H1 (cell line): ENCODE data around the gene UBE3C. TPM values are rescaled to one million over a fixed set of nuclear protein-coding genes. Genes with fewer than 3 reads are reported as not detected.

Experiments
- CTCF ChIA-PET: fragments of 300-600 bp; sonication (Branson Sonifier 250); formaldehyde crosslinking; loops from one replicate; lab custom pipeline; 2021; ENCODE audit not compliant: partially characterized antibody; lab: Charles Lee
- POLR2A ChIA-PET: fragments of 300-600 bp; sonication (Branson Sonifier 250); formaldehyde crosslinking; loops from one replicate; lab custom pipeline; 2021; ENCODE audit warnings: inconsistent platforms; ENCODE audit not compliant: partially characterized antibody; lab: Charles Lee
- DNase-seq, 2 experiments: peaks; one replicate each; pipeline versions ENCODE4 v3.0.0 to v3.0.0-alpha.2; 2010 to 2022; ENCODE audit warnings: low spot score in 2 of 2, low read depth in 1 of 2, mixed read lengths in 1 of 2
- FAIRE-seq: peaks from 2 replicates; lab custom pipeline; 2011; peaks lifted over from hg19 to GRCh38; lab: Jason Lieb, UNC
- H2AFZ ChIP-seq: 2 replicates; pipeline ENCODE4 v1.8.1; 2012; ENCODE audit warnings: low read length, inconsistent platforms
- H2AK5ac ChIP-seq: 2 replicates; pipeline ENCODE4 v1.6.1; 2013; ENCODE audit warnings: low read depth, low read length
- H2BK120ac ChIP-seq: replicated peaks from 2 replicates; pipeline ENCODE3; 2013; ENCODE audit warnings: low read depth, low read length, inconsistent platforms
- H2BK12ac ChIP-seq: 2 replicates; pipeline ENCODE4 v1.6.1; 2013; ENCODE audit warnings: low read depth, low read length
- H2BK15ac ChIP-seq: 2 replicates; pipeline ENCODE4 v1.6.1; 2013; ENCODE audit warnings: low read length
- H2BK20ac ChIP-seq: 2 replicates; pipeline ENCODE4 v1.6.1; 2013; ENCODE audit warnings: low read length
- H2BK5ac ChIP-seq: 2 replicates; pipeline ENCODE4 v1.6.1; 2013; ENCODE audit warnings: low read depth, low read length
- H3K14ac ChIP-seq: 2 replicates; pipeline ENCODE4 v1.6.1; 2013; ENCODE audit warnings: inconsistent platforms; ENCODE audit not compliant: insufficient read length
- H3K18ac ChIP-seq: 2 replicates; pipeline ENCODE4 v1.6.1; 2013; ENCODE audit warnings: low read length; ENCODE audit errors: extremely low read depth
- H3K23ac ChIP-seq: 2 replicates; pipeline ENCODE4 v1.6.1; 2013; ENCODE audit warnings: inconsistent platforms; ENCODE audit not compliant: insufficient read length
- H3K23me2 ChIP-seq: 2 replicates; pipeline ENCODE4 v1.6.1; 2013; ENCODE audit warnings: low read depth, low read length
- H3K27ac ChIP-seq: 2 replicates; pipeline ENCODE4 v1.6.1; 2011; ENCODE audit warnings: low read depth, low read length, inconsistent platforms
- H3K27me3 ChIP-seq, 4 experiments: replicated peaks in 1 of 4; 1 replicate in 1 of 4; 2 replicates in 3 of 4; pipeline versions ENCODE4 v1.6.1 to v1.8.1; 2011 to 2013; ENCODE audit warnings: low read length in 3 of 4, mild to moderate bottlenecking in 3 of 4, inconsistent platforms in 2 of 4, mixed read lengths in 2 of 4, moderate library complexity in 1 of 4; ENCODE audit not compliant: control insufficient read depth in 3 of 4, insufficient read depth in 3 of 4; ENCODE audit errors: extremely low read depth in 1 of 4
- H3K36me3 ChIP-seq, 4 experiments: 2 replicates each; pipeline versions ENCODE4 v1.6.1 to v1.8.1; 2011 to 2013; ENCODE audit warnings: mild to moderate bottlenecking in 4 of 4, low read length in 3 of 4, moderate library complexity in 2 of 4, control low read depth in 1 of 4, inconsistent platforms in 1 of 4; ENCODE audit not compliant: insufficient read depth in 4 of 4, control insufficient read depth in 2 of 4
- H3K4ac ChIP-seq: replicated peaks from 2 replicates; pipeline ENCODE3; 2013; ENCODE audit warnings: low read length, low read depth, mixed read lengths, inconsistent platforms; ENCODE audit not compliant: insufficient read length
- H3K4me1 ChIP-seq, 4 experiments: replicated peaks in 1 of 4; 1 replicate in 1 of 4; 2 replicates in 3 of 4; pipeline versions ENCODE4 v1.6.1 to v1.8.1; 2011 to 2013; ENCODE audit warnings: low read length in 3 of 4, inconsistent platforms in 2 of 4, mixed read lengths in 1 of 4; ENCODE audit not compliant: insufficient read depth in 4 of 4, control insufficient read depth in 3 of 4
- H3K4me2 ChIP-seq, 2 experiments: 2 replicates each; pipeline versions ENCODE4 v1.6.1 to v1.8.1; 2011 to 2013; ENCODE audit warnings: low read depth in 2 of 2, low read length in 2 of 2, control low read depth in 1 of 2, inconsistent platforms in 1 of 2, mild to moderate bottlenecking in 1 of 2; ENCODE audit not compliant: insufficient read depth in 1 of 2
- H3K4me3 ChIP-seq, 4 experiments: fragments of 200-600, 300-600 bp in 1 of 4; sonication (generic), shearing (Covaris generic), sonication (Bioruptor Twin) in 1 of 4; 2 replicates each; pipeline versions ENCODE4 v1.5.1 to v1.8.1; 2011 to 2016; ENCODE audit warnings: low read length in 4 of 4, low read depth in 3 of 4, control low read depth in 2 of 4, inconsistent platforms in 2 of 4, mild to moderate bottlenecking in 2 of 4, mixed read lengths in 1 of 4, moderate library complexity in 1 of 4; ENCODE audit not compliant: insufficient read depth in 2 of 4; ENCODE audit errors: extremely low read depth in 1 of 4
- H3K56ac ChIP-seq: replicated peaks from 2 replicates; pipeline ENCODE3; 2013; ENCODE audit warnings: low read depth, mild to moderate bottlenecking, mixed read lengths, low read length, inconsistent platforms; ENCODE audit not compliant: insufficient read length
- H3K79me1 ChIP-seq: 2 replicates; pipeline ENCODE4 v1.6.1; 2013; ENCODE audit warnings: low read depth, low read length, control low read depth
- H3K79me2 ChIP-seq, 2 experiments: 2 replicates each; pipeline versions ENCODE4 v1.6.1 to v1.8.1; 2012 to 2013; ENCODE audit warnings: low read length in 2 of 2, mild to moderate bottlenecking in 2 of 2, inconsistent platforms in 1 of 2; ENCODE audit not compliant: insufficient read depth in 2 of 2, control insufficient read depth in 1 of 2
- H3K9ac ChIP-seq, 4 experiments: replicated peaks in 1 of 4; 1 replicate in 1 of 4; 2 replicates in 3 of 4; pipeline versions ENCODE4 v1.6.1 to v1.8.1; 2011 to 2013; ENCODE audit warnings: low read depth in 3 of 4, low read length in 3 of 4, control low read depth in 2 of 4, mild to moderate bottlenecking in 2 of 4, moderate library complexity in 2 of 4, inconsistent platforms in 1 of 4; ENCODE audit errors: extremely low read depth in 1 of 4
- H3K9me3 ChIP-seq, 2 experiments: 2 replicates each; pipeline versions ENCODE4 v1.6.1 to v1.8.1; 2012 to 2013; ENCODE audit warnings: mild to moderate bottlenecking in 2 of 2, moderate library complexity in 2 of 2, control low read depth in 1 of 2, inconsistent platforms in 1 of 2, low read depth in 1 of 2, low read length in 1 of 2, mixed read lengths in 1 of 2; ENCODE audit not compliant: insufficient read depth in 2 of 2
- H4K20me1 ChIP-seq, 2 experiments: replicated peaks in 1 of 2; 2 replicates each; pipeline versions ENCODE3 to v1.8.1; 2011 to 2013; ENCODE audit warnings: inconsistent platforms in 2 of 2, low read length in 2 of 2, mild to moderate bottlenecking in 1 of 2; ENCODE audit not compliant: insufficient read depth in 2 of 2, control insufficient read depth in 1 of 2
- H4K5ac ChIP-seq: 2 replicates; pipeline ENCODE4 v1.6.1; 2013; ENCODE audit warnings: low read length, low read depth, mixed read lengths, inconsistent platforms; ENCODE audit not compliant: insufficient read length
- H4K8ac ChIP-seq: 2 replicates; pipeline ENCODE4 v1.8.0; 2013; ENCODE audit warnings: mild to moderate bottlenecking, moderate library complexity, low read length, inconsistent platforms; ENCODE audit not compliant: insufficient read depth; ENCODE audit errors: extremely low read depth
- H4K91ac ChIP-seq: replicated peaks from 2 replicates; pipeline ENCODE3; 2013; ENCODE audit warnings: low read length, mixed read lengths, inconsistent platforms; ENCODE audit not compliant: insufficient read length
- BCL11A ChIP-seq, 2 experiments: IDR thresholded peaks; one replicate each; pipeline ENCODE4 v1.6.1; 2011; ENCODE audit warnings: low read depth in 2 of 2, low read length in 2 of 2, mild to moderate bottlenecking in 2 of 2
- CBX8 ChIP-seq: fragments of 300-800, 300-1000 bp; sonication (generic); IDR thresholded peaks from 2 replicates; pipeline ENCODE4 v1.7.1; 2016; ENCODE audit warnings: low read depth, low read length, borderline replicate concordance
- CHD1 ChIP-seq: IDR thresholded peaks from 2 replicates; pipeline ENCODE4 v1.6.1; 2012; ENCODE audit warnings: low read depth, low read length, improper control_type of control experiment
- EGR1 ChIP-seq: IDR thresholded peaks from 2 replicates; pipeline ENCODE4 v1.6.1; 2011; ENCODE audit warnings: low read depth, low read length, borderline replicate concordance
- GTF2F1 ChIP-seq: IDR thresholded peaks from 2 replicates; pipeline ENCODE4 v1.6.1; 2012; ENCODE audit warnings: low read depth, low read length, improper control_type of control experiment, borderline replicate concordance
- HDAC6 ChIP-seq: IDR thresholded peaks from one replicate; pipeline ENCODE4 v1.7.1; 2012; ENCODE audit warnings: low read depth, mild to moderate bottlenecking, inconsistent platforms, low read length, moderate library complexity
- JUND ChIP-seq: IDR thresholded peaks from 2 replicates; pipeline ENCODE4 v1.6.1; 2011; ENCODE audit warnings: mild to moderate bottlenecking, improper control_type of control experiment, low read length
- KDM5A ChIP-seq: fragments of 200-600 bp; IDR thresholded peaks from 2 replicates; pipeline ENCODE4 v1.7.1; 2012; ENCODE audit warnings: mild to moderate bottlenecking, low read length, inconsistent platforms, mixed read lengths
- MAFK ChIP-seq: IDR thresholded peaks from 2 replicates; pipeline ENCODE4 v1.6.1; 2012; ENCODE audit warnings: low read depth, mild to moderate bottlenecking, improper control_type of control experiment, low read length
- POLR2AphosphoS5 ChIP-seq: IDR thresholded peaks from 2 replicates; pipeline ENCODE4 v1.6.1; 2011; ENCODE audit warnings: low read depth, low read length
- RNF2 ChIP-seq: fragments of 200-900, 300-1000 bp; sonication (generic); IDR thresholded peaks from 2 replicates; pipeline ENCODE4 v1.7.1; 2016; ENCODE audit warnings: borderline replicate concordance, low read depth, mild to moderate bottlenecking, antibody characterized with exemption, low read length; ENCODE audit not compliant: poor library complexity, severe bottlenecking; ENCODE audit errors: missing control alignments
- SIRT6 ChIP-seq: IDR thresholded peaks from one replicate; pipeline ENCODE4 v1.7.1; 2012; ENCODE audit warnings: low read length, inconsistent platforms
- SP4 ChIP-seq: IDR thresholded peaks from 2 replicates; pipeline ENCODE4 v1.6.1; 2012; ENCODE audit warnings: low read length, inconsistent platforms
- TAF1 ChIP-seq: IDR thresholded peaks from 2 replicates; pipeline ENCODE4 v1.6.1; 2011; ENCODE audit warnings: mild to moderate bottlenecking, low read depth, low read length
- YY1 ChIP-seq: IDR thresholded peaks from 2 replicates; pipeline ENCODE4 v1.6.1; 2011; ENCODE audit warnings: low read depth, mild to moderate bottlenecking, low read length
- WGBS, 2 experiments: shearing (Covaris generic) in 1 of 2; methylation state at CpG; one replicate each; pipeline versions ENCODE4 v1.1.6 to v1.1.7; 2013 to 2015; ENCODE audit warnings: low lambda C conversion rate in 2 of 2, mixed read lengths in 2 of 2, inconsistent platforms in 1 of 2, low coverage in 1 of 2, missing lambda C conversion rate in 1 of 2; ENCODE audit not compliant: insufficient replicate concordance in 2 of 2, insufficient coverage in 1 of 2, insufficient read length in 1 of 2; ENCODE audit errors: extremely low coverage in 1 of 2, missing lambda C conversion rate in 1 of 2; 5-methylcytosine and 5-hydroxymethylcytosine counted together
- polyA plus RNA-seq, 7 experiments: library from polyadenylated mRNA; depleted of rRNA in 3 of 7; stranded (reverse) in 5 of 7; unstranded in 2 of 7; fragments of >200 nt in 5 of 7; fragments of 200-250 nt in 2 of 7; gene quantifications; 1 replicate in 5 of 7; 2 replicates in 1 of 7; 4 replicates in 1 of 7; pipeline versions ENCODE4 v1.2.1 to v1.2.3, GENCODE V29; 2011 to 2013; ENCODE audit warnings: missing spikeins in 2 of 7, mixed read lengths in 2 of 7
- total RNA-seq: library from RNA; stranded (reverse); fragmentation: NEBNext Ultra II Directional; extraction: Animal tissue kit (Norgen Biotek cat#: 25700); gene quantifications from 2 replicates; pipeline ENCODE4 v1.2.1, GENCODE V29; 2021

Gene UBE3C
- total and polyA plus RNA-seq, 2 of the 8 experiments (the other 6 are each of a cell fraction or from before 2014, with no cell fraction given): 32.0 to 54.1 TPM

DNA sequence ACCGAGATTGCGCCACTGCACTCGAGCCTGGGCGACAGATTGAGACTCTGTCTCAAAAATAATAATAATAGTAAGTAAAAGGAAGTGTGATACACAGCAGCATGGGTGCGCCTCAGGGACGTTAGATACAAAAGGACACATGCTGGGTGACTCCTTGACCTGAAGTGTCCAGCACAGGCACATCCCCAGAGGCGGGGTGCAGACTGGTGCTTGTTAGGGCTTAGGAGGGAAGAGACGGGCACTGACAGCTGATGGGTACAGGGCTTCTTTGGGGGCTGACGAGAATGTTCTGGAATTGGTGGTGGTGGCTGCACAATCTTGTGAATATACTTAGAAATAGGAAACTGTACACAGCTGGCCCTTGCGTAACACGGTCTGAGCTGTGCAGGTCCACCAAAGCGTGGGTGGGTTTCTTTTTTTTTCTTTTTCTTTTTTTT is 136.3 kb downstream of the UBE3C start:
- H2BK5ac ChIP-seq: no peak overlapping the region
- 87% methylated on average over 11 of the region's 12 CpGs; no CpG with 5 or more reads in 1 of the 2 experiments for WGBS, 2 experiments
- H4K91ac ChIP-seq: no peak overlapping the region
- ChIA-PET POLR2A (interaction anchor here (0.8 kb wide), 1 partner anchor 9 kb away, joined by 3 read pairs; no protein-coding TSS in a partner anchor), CTCF (interaction anchor here (0.6 to 7.2 kb wide), 16 partner anchors 9 to 325 kb away, joined by 3 to 72 read pairs (median 6); partner anchors contain the start of genes DNAJB6 and NOM1)
- no peak overlapping the region for H3K23ac ChIP-seq
- H3K27me3 ChIP-seq: no peaks in the 10 kb centered on the region
- H3K23me2 ChIP-seq: no peaks in the 10 kb centered on the region
- H2BK15ac ChIP-seq: no peak overlapping the region
- DNase-seq: no peak
- no peak overlapping the region for H2BK120ac ChIP-seq
- no peak overlapping the region for H3K4me2 ChIP-seq
- peaks cover 0 to 10% (median 3%) of the 10 kb centered on the region in 4 experiments; a peak in 5 of 7 replicates for H3K4me1 ChIP-seq
- H3K36me3 ChIP-seq: no peaks in the 10 kb centered on the region
- no peak overlapping the region for H3K4ac ChIP-seq
- H2BK20ac ChIP-seq: no peak overlapping the region
- no peak overlapping the region for H4K8ac ChIP-seq
- no peak overlapping the region for H2AK5ac ChIP-seq
- FAIRE-seq: no peak
- H4K5ac ChIP-seq: no peak overlapping the region
- no peak overlapping the region for H2AFZ ChIP-seq
- peaks cover 0 to 2% of the 10 kb centered on the region in 2 experiments for H4K20me1 ChIP-seq
- H2BK12ac ChIP-seq: no peak overlapping the region
- no peaks in the 10 kb centered on the region for H3K9me3 ChIP-seq
- H3K79me1 ChIP-seq: no peaks in the 10 kb centered on the region
- no peak overlapping the region for H3K18ac ChIP-seq
- no peak overlapping the region for H3K14ac ChIP-seq
- H3K56ac ChIP-seq: no peak overlapping the region
- no peaks in the 10 kb centered on the region for H3K79me2 ChIP-seq
- H3K9ac ChIP-seq: no peak overlapping the region
- no peak for TF ChIP-seq GTF2F1
- no peak for TF ChIP-seq CHD1
- no peak for TF ChIP-seq POLR2AphosphoS5
- TF ChIP-seq SP4: no peak
- no peak for TF ChIP-seq RNF2
- no peak for TF ChIP-seq HDAC6
- TF ChIP-seq TAF1: no peak
- no peak for TF ChIP-seq YY1
- TF ChIP-seq EGR1: no peak
- TF ChIP-seq BCL11A (IDR thresholded peaks at IDR 0.05; ENCODE audit: low read depth in 2 of 2, low read length in 2 of 2): no peak
- TF ChIP-seq KDM5A: no peak
- TF ChIP-seq CBX8: no peak
- TF ChIP-seq MAFK: no peak
- TF ChIP-seq SIRT6: no peak
- no peak for TF ChIP-seq JUND
- H3K27ac ChIP-seq: no peak overlapping the region
- no peak overlapping the region for H3K4me3 ChIP-seq
